SU-DHL-6 (cell line): Measurements from ENCODE around the gene PON1.

Experiments used
- H2AFZ ChIP-seq: fragments of 200-600 bp; sonication (generic); 2 replicates; pipeline ENCODE4 v1.6.1; 2014; ENCODE audit warnings: low read depth, mild to moderate bottlenecking, moderate library complexity, mixed read lengths, antibody characterized with exemption, low read length; ENCODE audit not compliant: severe bottlenecking
- H3F3A ChIP-seq: fragments of 200-600 bp; shearing (Covaris generic); 2 replicates; pipeline ENCODE4 v1.6.0; 2016; ENCODE audit warnings: antibody characterized with exemption, mild to moderate bottlenecking; ENCODE audit not compliant: insufficient read depth
- H3K27ac ChIP-seq: fragments of 200-600 bp; sonication (generic); 2 replicates; pipeline ENCODE4 v1.5.1; 2016; ENCODE audit warnings: low read depth, mild to moderate bottlenecking, low read length, moderate library complexity, mixed read lengths
- H3K27me3 ChIP-seq: fragments of 200-600 bp; sonication (generic), shearing (Covaris generic); 2 replicates; pipeline ENCODE4 v1.6.0; 2014; ENCODE audit warnings: mild to moderate bottlenecking, low read length
- H3K36me3 ChIP-seq: fragments of 200-600 bp; sonication (generic); 2 replicates; pipeline ENCODE4 v1.6.1; 2014; ENCODE audit warnings: mild to moderate bottlenecking, low read length, mixed read lengths
- H3K4me2 ChIP-seq: fragments of 300-600, 200-600 bp; shearing (Covaris generic), sonication (generic); 2 replicates; pipeline ENCODE4 v1.6.0; 2014; ENCODE audit warnings: low read length, low read depth, mild to moderate bottlenecking; ENCODE audit not compliant: poor library complexity, severe bottlenecking
- H3K4me3 ChIP-seq: fragments of 200-600 bp; sonication (generic); 2 replicates; pipeline ENCODE4 v1.5.1; 2014; ENCODE audit warnings: antibody characterized with exemption, low read length, mild to moderate bottlenecking, mixed read lengths; ENCODE audit not compliant: insufficient read depth, poor library complexity, severe bottlenecking
- H3K79me2 ChIP-seq: fragments of 200-600 bp; sonication (generic); 2 replicates; pipeline ENCODE4 v1.6.1; 2014; ENCODE audit warnings: mild to moderate bottlenecking, low read length, moderate library complexity; ENCODE audit not compliant: insufficient read depth
- H3K9ac ChIP-seq: fragments of 200-600 bp; sonication (generic); 2 replicates; pipeline ENCODE4 v1.7.0; 2014; ENCODE audit warnings: mild to moderate bottlenecking, low read length
- H3K9me2 ChIP-seq: fragments of 200-600 bp; sonication (generic); replicated peaks from 2 replicates; pipeline ENCODE4 v1.6.1; 2014; ENCODE audit warnings: low read length; ENCODE audit not compliant: insufficient read depth
- H3K9me3 ChIP-seq: fragments of 200-600 bp; sonication (generic); 2 replicates; pipeline ENCODE4 v1.6.1; 2014; ENCODE audit warnings: low read length, mixed read lengths; ENCODE audit not compliant: insufficient read depth
- H4K20me1 ChIP-seq: fragments of 200-600 bp; sonication (generic); 2 replicates; pipeline ENCODE4 v1.6.1; 2014; ENCODE audit warnings: low read depth, mild to moderate bottlenecking, antibody characterized with exemption, low read length, moderate library complexity, mixed read lengths
- EZH2phosphoT487 ChIP-seq: fragments of 200-600 bp; sonication (generic), shearing (Covaris generic); conservative IDR thresholded peaks from 2 replicates; pipeline ENCODE4 v1.6.1; 2018; ENCODE audit warnings: mild to moderate bottlenecking, antibody characterized with exemption, low read length, moderate library complexity, mixed read lengths
- TF ChIP-seq, protein P1 (sequence below): fragments of 200-600 bp; sonication (generic); IDR thresholded peaks from one replicate; pipeline ENCODE4 v1.5.1; 2017; ENCODE audit warnings: antibody characterized with exemption, mild to moderate bottlenecking, low read length, moderate library complexity; ENCODE audit not compliant: insufficient read depth, poor library complexity, severe bottlenecking

The PON1 gene

GRCh38 chr7:95309951-95310350 is 14.4 kb downstream of the PON1 start:
- Histone ChIP-seq H3K27ac (no peak overlapping the region), H3K4me3 (no peak overlapping the region), H4K20me1 (no peaks in the 10 kb centered on the region), H3K4me2 (no peak overlapping the region), H3K9me3 (no peaks in the 10 kb centered on the region), H3K9me2 (no peaks in the 10 kb centered on the region), H3F3A (no peaks in the 10 kb centered on the region), H3K9ac (no peak overlapping the region), H3K36me3 (no peaks in the 10 kb centered on the region), H2AFZ (no peak overlapping the region), H3K27me3 (no peaks in the 10 kb centered on the region), H3K79me2 (no peaks in the 10 kb centered on the region)
- no peak for TF ChIP-seq EZH2phosphoT487
- TF ChIP-seq, protein P1, sequence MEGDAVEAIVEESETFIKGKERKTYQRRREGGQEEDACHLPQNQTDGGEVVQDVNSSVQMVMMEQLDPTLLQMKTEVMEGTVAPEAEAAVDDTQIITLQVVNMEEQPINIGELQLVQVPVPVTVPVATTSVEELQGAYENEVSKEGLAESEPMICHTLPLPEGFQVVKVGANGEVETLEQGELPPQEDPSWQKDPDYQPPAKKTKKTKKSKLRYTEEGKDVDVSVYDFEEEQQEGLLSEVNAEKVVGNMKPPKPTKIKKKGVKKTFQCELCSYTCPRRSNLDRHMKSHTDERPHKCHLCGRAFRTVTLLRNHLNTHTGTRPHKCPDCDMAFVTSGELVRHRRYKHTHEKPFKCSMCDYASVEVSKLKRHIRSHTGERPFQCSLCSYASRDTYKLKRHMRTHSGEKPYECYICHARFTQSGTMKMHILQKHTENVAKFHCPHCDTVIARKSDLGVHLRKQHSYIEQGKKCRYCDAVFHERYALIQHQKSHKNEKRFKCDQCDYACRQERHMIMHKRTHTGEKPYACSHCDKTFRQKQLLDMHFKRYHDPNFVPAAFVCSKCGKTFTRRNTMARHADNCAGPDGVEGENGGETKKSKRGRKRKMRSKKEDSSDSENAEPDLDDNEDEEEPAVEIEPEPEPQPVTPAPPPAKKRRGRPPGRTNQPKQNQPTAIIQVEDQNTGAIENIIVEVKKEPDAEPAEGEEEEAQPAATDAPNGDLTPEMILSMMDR: no peak

- Histone ChIP-seq H3K27me3 (no peaks in the 10 kb centered on the region), H3F3A (no peaks in the 10 kb centered on the region), H3K9me3 (no peaks in the 10 kb centered on the region), H3K79me2 (no peaks in the 10 kb centered on the region), H3K9me2 (no peaks in the 10 kb centered on the region), H4K20me1 (no peaks in the 10 kb centered on the region), H3K4me2 (no peak overlapping the region), H3K36me3 (no peaks in the 10 kb centered on the region), H2AFZ (no peak overlapping the region), H3K4me3 (no peak overlapping the region), H3K27ac (no peak overlapping the region), H3K9ac (no peak overlapping the region)
- TF ChIP-seq EZH2phosphoT487: no peak
- TF ChIP-seq, protein P1: no peak
These were observed 19.3 kb downstream of the PON1 start for GRCh38 chr7:95304990-95305389.

GRCh38 chr7:95303013-95303905 is 21.1 kb downstream of the PON1 start:
- no peaks in the 10 kb centered on the region for H3K9me2 ChIP-seq
- H3K79me2 ChIP-seq: no peaks in the 10 kb centered on the region
- no peak overlapping the region for H3K4me2 ChIP-seq
- no peak overlapping the region for H3K27ac ChIP-seq
- no peaks in the 10 kb centered on the region for H3K9me3 ChIP-seq
- H3K36me3 ChIP-seq: no peaks in the 10 kb centered on the region
- no peaks in the 10 kb centered on the region for H4K20me1 ChIP-seq
- TF ChIP-seq EZH2phosphoT487: no peak
- TF ChIP-seq, protein P1: no peak
- H3F3A ChIP-seq: no peaks in the 10 kb centered on the region
- H3K4me3 ChIP-seq: no peak overlapping the region
- H3K27me3 ChIP-seq: no peaks in the 10 kb centered on the region
- H3K9ac ChIP-seq: no peak overlapping the region
- no peak overlapping the region for H2AFZ ChIP-seq
